ENCODE measurements around the gene ATXN1. TPM values are rescaled to one million over a fixed set of nuclear protein-coding genes. Genes with fewer than 3 reads are reported as not detected.

Gene ATXN1
- polyA plus RNA-seq, 1 donor = 14.7 TPM

GRCh38 chr6:16498237-16498636, 263.0 kb downstream of the ATXN1 start:
- no peak for DNase-seq (ENCODE audit: low read depth)

GRCh38 chr6:16496991-16497801, 264.1 kb downstream of the ATXN1 start:
- no peak for DNase-seq (ENCODE audit: low read depth)

- DNase-seq (ENCODE audit: low read depth) = no peak
These were observed 265.1 kb downstream of the ATXN1 start for GRCh38 chr6:16496210-16496609.

DNA sequence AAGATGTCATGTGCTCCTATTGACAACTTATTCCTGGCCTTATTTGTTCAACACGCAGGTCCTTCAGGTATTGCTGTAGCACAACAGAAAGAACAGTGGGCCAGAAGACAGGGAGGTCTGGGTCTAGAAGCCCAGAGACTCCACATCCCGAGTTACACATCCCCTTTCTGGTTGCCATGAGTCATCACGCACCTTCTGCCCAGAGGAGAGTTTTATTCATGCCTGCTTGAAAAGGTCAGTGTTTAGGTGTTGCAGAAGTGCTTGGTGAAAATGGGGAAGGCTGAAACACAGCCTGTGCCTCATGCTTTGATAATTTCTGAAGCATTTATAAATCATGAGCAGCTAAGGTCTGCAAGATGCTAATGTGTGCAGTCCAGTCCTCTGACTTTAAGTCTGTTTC, 266.5 kb downstream of the ATXN1 start:
- DNase-seq (ENCODE audit: low read depth) = no peak

DNA sequence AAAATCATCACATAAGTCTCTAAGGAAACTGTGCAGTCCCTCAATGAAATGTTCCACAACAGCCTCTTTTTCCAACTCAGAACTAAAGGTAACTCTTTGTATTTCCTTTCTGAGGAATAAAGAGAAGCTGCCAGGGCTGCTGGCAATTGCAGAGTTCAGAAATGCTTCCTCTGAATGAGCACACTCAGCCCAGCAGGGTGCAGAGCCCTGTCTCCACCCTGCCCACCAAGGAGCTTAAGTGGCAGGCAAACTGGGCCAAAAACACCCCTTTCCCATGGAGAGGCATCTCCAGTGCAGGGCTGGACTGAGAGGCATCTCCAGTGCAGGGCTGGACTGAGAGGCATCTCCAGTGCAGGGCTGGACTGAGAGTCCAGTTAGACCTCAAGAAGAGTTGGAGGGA, 267.5 kb downstream of the ATXN1 start:
- no peak for DNase-seq (ENCODE audit: low read depth)

DNA sequence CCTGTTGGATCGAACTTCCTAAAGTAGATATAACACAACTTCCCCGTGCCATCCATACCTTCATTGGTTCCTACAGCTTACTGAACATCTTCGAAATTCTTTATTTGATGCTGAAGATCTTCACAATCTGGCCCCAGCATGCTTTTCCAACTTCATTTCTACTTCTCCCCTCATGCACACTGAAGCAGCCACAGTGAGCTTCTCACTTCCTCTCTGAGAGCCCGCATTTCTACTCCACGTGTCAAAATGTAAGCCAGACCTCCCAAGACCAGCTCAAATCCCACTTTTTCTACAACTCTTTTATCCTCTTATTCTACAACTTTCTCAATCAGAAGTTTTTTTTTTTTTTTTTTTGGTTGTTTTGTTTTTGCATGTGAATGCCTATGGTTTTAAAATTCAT, 268.1 kb downstream of the ATXN1 start:
- no peak for DNase-seq (ENCODE audit: low read depth)

GRCh38 chr6:16491666-16492313, 269.5 kb downstream of the ATXN1 start:
- DNase-seq (ENCODE audit: low read depth) = no peak

GRCh38 chr6:16490616-16491015, 270.6 kb downstream of the ATXN1 start:
- DNase-seq (ENCODE audit: low read depth) = no peak

GRCh38 chr6:16488813-16489212, 272.4 kb downstream of the ATXN1 start:
- no peak for DNase-seq (ENCODE audit: low read depth)

GRCh38 chr6:16487996-16488674, 273.1 kb downstream of the ATXN1 start:
- no peak for DNase-seq (ENCODE audit: low read depth)

DNA sequence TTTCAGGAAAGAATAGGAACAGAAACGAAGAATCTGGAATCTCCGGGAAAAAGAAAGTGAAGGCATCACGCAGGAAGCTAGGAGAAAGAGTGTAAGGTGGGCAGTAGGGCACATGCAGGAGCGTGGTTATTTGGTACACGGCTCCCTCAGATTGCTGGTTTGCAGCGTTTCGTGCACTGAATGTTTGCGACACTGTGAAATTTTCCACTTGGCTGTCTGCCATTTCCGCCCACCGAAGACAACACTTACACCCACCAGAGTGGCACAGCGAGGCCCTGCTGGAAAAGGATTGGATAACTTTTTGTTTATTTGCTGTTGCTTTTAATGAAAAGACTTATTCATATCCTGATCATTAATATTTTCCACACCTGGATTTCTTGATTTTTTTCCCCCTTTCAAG, 274.6 kb downstream of the ATXN1 start:
- DNase-seq (ENCODE audit: low read depth) = no peak

GRCh38 chr6:16483315-16483875, 277.9 kb downstream of the ATXN1 start:
- DNase-seq (ENCODE audit: low read depth) = no peak

- no peak for DNase-seq (ENCODE audit: low read depth)
These were observed 278.5 kb downstream of the ATXN1 start for GRCh38 chr6:16482702-16483314.

GRCh38 chr6:16481697-16482399, 279.4 kb downstream of the ATXN1 start:
- no peak for DNase-seq (ENCODE audit: low read depth)

- DNase-seq (ENCODE audit: low read depth) = no peak
These were observed 280.3 kb downstream of the ATXN1 start for GRCh38 chr6:16480763-16481560.

- DNase-seq (ENCODE audit: low read depth) = no peak
These were observed 283.7 kb downstream of the ATXN1 start for GRCh38 chr6:16477367-16478149.

DNA sequence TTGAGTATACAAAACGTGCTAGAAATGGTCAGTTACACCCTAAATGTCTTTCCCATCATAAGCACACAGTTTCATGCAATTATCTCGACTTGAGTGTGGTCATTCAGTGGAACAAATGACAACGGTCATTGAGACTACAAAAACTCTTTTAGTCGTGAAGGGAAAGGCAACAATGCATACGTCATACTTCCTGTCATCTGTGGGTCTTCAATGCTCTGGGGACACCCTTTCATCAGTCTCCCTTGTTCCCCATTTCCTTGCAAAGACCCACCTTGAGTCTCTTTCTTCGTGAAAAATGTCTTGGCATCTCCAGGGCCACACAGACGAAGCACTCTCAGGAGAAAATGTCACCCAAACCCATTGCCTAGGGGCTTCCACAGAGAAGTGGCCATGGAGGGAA, 284.4 kb downstream of the ATXN1 start:
- DNase-seq (ENCODE audit: low read depth) = no peak

DNA sequence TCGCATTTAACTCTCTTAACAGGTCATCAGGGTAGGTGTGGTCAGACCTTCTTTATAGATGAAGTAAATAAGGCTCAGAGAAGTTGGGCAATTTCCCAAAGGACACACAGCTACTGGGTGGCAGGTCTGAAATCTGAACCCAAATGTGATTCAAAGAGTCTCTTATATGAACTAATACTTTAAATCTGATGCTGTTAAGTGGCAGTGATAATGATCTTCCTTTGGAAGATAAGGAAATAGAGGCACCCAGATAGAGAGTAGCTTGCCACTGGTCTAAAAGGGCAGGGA, 285.8 kb downstream of the ATXN1 start:
- no peak for DNase-seq (ENCODE audit: low read depth)

- no peak for DNase-seq (ENCODE audit: low read depth)
These were observed 286.3 kb downstream of the ATXN1 start for GRCh38 chr6:16474772-16475493.
